HG02763 (cell line): ENCODE measurements around the gene FRK.
"Not testable (repeated sequence)": the region's sequence is repeated elsewhere in the genome, so short reads cannot be mapped to it uniquely, and the experiment has no call there.

Experiments used
- ATAC-seq: cut with Tn5 transposase; IDR thresholded peaks from one replicate; pipeline ENCODE4 v1.9.1; 2021; ENCODE audit warnings: mild to moderate bottlenecking, moderate library complexity; ENCODE audit not compliant: unreplicated experiment

FRK gene

DNA sequence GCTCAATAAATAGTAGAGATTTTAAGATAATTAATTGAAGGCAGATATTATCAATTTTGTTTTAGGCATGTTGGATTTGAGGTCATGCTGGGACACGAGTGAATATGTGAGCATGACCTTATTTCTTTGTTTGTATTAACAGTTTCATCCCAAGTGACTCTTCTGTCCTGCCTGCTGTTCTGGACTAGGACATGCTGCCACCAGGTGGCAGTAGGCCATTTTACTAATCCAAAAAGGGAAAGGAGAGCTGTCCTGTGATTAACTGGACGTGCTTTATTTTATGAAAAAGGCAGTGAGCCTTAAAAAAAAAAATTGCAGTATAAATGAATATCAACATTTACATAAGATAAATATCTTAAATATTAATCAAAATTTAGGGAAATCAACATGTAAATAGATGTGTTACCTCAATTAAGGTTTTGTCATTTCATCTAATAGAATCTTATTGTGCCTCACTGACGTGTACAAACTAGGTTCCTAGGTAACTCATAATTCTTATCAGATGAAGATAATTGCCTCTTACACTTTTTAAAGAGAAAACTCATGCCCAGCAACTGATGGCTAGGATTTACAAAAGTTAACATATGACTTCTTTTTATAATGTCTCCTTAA, 49.8 kb downstream of the FRK start:
- peak; percentile 33 for ATAC-seq

DNA sequence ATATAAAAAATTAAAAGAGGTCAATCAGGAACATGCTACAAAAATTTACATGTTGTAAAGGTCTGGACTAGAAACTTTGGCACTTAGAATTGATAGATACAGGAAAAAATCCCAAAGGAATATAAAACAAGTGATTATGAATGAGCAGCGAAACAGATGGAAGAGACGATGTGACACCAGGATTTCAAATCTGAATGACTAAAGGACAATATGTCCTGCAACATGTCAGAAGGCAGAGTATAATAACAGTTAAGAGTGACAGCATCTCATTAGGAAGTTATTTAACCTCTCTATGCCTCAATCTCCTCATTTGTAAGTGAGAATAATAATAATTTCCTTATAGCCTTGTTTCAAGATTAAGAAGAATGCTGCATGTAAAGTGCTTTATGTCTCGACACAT, 50.3 kb downstream of the FRK start:
- no peak for ATAC-seq

DNA sequence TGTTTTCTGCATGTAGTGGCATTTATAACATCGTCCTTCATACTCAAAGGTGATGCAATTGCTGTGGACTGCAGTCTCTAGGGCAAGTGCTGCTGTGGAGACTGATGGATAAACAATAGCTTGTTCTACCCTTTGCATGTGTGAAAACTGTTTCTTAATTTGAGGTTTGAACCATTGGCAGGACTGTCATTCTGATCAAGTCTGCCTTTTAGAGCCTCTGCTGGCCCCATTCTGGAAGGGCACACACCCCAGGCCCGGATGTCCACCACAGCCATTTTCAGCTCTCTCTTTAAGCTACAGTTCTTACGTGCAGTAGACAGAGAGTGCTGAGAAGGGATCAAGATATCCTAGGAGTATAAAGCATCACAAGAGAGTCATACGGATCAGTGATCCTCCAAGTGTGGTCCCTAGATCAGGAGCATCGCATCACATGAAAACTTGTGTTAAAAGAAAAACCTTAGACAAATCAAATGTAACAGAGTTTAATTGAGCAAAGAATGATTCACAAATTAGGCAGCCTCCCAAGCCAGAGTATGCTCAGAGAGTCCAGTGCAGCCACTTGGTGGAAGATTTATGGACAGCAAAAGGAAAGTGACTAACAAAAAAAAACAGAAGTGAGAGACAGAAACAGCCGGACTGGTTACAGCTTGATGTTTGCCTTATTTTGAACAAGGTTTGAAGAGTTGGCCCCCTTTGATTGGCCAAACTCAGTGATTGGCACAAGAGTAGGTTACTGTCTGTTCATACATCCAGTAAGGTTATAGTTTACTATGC, 52.0 kb downstream of the FRK start:
- peak; percentile 56 for ATAC-seq

DNA sequence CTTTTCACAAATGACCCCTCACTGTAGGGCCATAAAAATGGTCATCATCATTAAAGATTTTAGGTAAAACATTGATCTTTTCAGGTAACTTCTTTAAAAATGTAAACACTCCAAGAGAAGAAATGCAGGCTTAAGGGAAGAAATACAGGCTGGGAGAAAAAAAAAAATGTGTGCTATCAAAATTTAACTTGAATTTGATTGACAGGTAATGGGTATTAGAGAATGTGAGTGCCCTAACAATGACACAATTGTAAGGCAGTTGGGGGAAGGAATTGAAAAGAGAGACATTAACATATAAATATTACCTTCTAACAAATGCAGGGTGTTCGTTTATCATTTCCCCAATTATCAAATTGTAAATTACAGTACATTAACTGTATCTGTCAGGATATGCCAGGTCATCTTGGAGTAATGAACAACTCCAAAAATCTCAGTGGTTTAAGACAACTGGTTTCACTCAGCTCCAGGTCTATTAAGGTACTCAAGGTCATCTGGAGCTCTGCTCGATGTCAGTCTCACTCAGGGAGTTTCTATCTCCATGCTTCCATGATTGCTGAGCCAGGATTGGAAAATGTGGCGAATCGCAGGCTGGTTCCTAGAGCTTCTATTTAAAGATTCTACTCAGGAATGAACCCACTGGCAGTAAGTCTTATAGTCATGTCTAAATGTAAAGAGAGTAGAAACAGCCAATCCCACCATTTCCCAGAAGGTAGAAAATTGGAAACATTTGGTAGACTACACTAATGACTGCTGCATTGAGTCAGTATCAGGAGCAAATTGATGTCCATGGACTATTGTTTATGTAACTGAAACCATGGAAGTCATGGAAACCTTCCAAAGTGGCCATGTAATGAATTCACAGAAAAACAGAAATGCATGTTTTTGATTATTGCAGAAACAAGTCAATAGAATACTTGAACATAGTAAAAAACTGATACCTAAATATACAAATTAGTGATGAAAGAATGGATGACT, 55.6 kb downstream of the FRK start:
- no peak for ATAC-seq

DNA sequence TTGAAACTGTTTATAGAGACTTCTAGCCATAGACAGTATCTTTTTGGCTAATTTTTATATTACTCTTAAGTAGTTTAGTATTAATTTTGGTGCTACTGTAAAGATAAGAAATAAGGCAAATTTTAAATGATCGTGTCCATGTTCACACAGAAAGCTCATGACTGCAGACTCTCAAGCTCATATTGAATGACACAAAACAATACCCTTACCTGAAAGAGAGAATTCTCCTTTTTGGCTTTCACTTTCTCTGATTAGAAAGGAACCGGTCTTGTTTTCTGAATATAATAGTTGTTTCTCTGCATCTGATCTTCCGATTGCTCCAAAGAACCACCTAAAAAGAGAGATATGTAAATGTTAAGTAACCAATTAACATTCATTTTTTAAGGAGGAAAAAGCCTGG, 57.0 kb downstream of the FRK start:
- ATAC-seq: peak; percentile 67

DNA sequence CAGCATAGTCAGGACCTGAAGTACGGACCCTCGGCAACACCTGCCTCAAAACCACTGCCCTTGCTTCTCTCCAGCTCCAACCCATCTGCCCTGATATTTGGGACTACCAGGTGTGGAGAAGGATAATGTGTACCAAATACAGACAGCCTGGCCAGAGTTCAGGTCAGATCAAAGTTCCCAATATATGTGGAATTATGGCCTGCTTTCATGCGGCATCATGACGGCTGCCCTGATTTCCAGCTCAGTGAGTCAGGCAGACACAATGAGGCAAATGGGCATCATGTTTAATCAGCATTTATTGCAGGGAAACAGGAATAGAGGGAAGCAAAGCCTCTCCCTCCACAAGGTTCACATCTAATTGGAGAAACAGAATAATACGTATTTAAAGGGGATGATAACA, 57.9 kb downstream of the FRK start:
- no peak for ATAC-seq

DNA sequence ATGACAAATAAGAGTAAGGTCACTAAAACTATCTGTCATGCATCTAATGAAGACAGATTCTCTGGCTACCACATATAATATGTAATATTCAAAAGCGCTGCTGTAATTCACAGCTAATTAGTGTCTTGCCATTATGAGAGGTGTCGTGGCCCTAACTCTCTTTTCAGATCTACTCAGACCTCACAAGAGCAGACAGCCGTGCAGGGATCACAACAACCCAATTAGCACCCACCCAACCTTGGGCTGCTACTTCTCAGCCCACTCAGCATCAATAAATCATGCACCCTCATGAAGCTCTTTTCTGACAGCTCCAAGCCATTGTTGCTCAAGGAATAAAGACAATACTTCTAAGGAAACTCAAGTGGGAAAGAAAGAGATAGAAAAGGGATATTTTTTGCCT, 61.5 kb downstream of the FRK start:
- ATAC-seq: no peak

DNA sequence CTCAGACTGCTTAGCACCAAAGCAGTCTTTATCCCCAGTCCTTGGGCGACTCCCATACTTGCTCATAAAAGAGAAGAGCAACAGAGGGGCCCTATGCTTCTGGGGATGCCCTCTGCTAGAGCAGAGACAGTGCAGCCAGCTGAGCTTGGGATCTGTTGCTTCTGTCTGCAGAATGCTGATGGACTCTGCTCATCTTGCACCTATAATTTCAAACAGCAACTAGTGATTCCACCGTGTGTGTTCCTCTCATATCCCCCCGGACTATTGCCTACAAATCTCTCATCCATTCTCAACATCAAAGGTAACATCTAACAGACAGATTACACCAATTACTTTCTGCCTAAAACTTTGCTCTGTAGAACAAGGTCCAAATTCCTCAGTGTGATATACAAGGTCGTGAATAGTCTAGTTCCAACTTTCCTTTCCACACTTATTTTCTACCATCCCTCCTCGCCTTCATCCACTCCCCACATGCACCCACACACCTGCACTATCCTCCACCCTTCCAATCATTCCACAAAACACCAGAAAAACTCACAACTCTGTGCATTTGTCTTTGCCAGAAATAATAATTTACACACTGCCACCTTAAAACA, 62.6 kb downstream of the FRK start:
- ATAC-seq: no peak

DNA sequence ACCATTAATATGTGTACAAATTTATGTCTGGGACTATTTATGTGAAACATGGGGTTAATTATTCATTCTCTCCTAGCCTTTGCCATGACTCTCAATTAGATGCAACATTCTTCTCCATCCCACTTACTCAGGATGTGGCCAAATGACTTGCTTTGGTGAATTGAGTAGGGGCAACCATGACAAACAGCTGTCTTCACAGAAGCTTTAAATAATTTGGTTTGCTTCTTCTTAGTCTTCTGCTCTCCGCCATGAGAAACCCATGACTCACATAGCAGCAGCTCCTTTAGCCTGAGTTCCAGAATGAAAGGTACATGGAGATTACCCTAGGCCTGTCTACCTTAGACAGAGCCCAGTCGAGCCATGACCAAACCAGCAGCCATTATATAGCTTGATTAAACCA, 74.7 kb downstream of the FRK start:
- ATAC-seq: no peak

DNA sequence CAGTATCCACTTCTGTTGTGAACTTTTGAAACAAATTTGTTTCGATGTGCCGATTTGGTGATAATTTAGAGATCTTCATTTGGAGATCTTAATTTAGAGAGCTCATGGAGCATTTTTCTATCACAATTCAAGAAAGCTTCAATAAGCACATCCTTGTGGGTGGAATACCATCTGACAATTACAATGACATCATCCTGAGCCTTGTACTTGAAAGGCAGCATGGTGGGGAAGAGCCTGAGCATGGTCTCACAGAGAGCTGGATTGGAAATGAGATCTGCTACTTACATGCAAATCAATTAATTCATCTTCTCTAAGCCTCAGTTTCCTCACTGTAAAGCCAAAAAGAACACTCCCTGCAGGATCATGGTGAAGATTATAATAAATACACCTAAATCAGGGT, 75.9 kb downstream of the FRK start:
- no peak for ATAC-seq

DNA sequence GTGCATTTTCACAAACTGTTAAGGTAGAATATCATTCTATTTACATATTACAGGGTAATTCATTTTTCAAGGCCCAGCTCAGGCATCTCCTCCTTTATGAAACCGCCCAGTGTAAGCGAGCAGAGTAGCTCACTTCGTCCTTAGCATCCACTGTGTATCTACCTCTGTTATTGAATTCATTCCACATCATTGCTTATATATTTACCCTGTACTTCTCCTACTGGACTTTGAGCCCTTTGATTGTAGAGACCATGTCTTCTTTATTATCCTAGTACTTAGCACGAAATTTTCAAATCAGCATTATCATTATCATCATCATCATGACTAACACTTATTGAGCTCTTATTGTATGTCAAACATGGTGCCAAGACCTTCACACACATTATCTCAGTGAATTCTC, 76.7 kb downstream of the FRK start:
- ATAC-seq: no peak

DNA sequence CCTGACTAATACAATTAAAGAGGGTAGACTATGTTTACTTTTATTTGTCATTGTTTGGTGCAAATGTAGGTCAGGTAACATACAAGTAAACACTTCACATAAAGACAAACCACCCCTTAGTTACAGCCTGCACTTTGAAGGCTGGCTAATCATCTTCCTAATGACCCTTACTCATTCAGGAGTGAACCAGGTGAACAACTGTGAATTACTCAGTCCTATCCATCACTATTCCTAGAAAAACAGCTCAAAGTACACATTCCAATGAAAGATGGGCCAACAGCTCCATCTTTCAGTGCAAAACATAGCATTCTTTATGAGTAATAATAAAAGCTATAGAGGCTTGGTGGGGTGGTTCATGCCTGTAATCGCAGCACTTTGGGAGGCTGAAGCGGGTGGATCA, 78.2 kb downstream of the FRK start:
- ATAC-seq: no peak

DNA sequence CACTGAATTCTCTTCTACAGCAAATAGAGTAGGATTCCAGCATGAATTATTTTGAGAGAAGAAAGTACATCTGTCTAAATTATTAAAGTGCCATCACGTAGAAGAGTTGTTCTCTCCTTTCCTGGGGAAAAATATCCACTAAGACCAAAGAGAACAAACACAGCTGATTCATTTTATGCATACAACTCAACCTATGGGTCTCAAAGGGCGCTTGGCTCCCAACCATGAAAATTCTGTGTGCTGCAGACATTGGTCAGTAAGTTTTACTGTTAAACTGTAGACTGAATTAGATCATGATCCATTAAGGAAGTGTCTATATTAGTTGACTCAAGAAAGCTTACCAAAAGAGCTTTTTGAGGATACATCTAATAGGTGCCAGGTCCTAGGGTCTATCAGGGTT, 83.5 kb downstream of the FRK start:
- no peak for ATAC-seq

DNA sequence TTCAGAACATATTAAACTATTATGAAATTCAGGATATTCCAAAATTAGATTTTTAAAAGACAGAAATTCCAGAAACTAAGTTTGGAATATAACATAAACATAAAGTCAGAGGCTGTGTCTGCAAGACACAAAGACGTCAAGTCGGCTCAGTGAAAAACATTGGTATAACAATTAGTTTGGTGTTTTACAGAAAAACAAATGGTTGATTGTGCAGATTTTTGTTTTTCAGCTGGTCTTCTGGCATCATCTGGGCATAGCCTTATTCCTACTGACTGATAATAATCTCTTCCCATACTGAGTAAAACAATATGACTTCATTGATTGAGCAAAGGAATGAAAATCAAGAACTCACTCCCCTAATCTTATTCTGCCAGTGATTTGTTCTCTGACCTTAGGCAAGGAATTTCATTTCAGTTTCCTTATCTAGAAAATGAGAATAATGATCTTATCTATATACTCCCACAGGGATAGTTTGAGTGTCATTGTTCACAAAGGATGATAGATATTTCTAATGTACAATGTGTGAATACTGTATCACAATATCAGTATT, 84.3 kb downstream of the FRK start:
- no peak for ATAC-seq

DNA sequence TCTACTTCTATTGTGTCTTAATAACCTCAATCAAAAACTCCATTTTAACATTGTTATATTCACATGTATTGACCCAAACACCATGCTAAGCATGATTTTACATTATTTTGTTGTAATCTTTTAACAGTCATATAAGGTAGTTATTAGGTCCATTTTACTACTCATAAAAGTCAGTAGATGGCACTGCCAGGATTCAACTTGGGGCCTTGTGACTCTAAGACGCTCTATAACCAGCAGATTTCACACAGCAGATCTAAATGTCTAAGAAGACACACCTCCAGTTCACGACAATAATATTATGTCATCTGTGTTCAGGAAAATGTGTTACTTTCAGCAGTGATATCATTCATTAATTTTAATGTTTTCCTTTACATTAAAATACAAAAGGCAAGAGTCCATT, 88.0 kb downstream of the FRK start:
- no peak for ATAC-seq

DNA sequence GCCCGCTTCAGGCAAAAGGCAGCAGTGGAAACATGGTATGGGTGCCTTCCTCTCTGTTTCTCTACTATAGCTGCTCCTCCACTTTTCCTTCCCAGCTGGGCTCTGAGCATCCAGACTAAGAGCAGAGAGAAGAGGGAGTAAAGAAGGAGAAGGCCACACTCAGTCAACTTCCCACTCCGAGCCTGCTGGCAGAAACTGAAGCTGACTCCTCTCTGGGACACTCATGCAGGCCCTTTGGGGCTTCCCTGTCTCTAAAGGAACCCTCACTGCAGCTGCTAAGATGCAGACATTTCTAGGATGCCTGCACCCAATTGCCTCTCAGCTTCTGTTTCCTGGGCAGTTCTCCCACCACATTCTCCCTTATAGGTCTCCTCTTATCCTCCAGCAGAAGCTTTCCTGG, 88.9 kb downstream of the FRK start:
- ATAC-seq: no peak

DNA sequence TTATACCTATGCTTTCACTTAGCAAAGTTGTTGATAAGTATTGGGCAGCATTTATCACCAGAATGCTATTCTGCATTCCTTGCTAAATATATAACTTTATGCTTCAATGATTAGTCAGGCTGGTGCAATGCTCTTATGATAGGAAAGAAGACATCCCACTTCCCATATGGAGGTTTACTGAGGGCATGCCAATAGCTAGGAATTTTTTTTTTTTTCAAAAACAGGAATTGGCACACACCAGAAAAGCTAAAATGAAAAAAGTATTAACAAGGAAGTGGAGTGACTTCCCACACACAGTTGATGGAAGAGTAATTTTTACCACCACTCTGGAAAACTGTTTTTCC, 90.8 kb downstream of the FRK start:
- no peak for ATAC-seq

DNA sequence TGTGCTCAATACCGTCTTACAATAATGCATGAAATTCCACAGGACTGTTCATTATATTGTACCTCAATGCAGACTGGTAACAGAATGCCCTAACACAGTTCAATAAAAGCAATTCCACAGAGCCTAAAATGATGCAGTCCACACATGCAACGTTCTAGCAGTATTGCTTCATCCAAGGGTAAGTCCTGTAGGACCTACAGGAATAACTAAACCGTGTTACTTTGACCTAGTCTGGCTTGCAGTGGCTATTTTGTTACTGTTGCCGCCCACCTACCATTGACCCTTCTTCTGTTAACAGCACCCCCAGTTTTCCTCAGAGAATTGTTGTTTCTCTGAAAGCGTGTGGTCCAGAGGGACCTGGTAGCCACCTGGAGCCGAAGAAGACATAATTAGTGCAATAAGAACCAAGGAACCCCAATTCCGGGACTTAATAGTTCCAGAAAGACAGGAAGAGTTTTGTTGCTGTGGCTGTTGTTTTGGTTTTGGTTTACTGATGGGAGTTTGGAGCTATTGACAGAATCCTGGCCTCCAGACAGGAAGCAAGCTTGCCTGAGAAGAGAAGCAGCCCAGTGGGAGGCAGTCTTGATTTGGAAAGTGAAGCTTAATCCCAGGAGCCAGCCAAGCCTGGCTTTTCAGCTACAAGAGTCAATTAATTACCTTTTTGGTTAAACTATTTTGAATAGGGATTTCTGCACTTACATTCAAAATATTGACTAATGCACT, 91.3 kb downstream of the FRK start:
- ATAC-seq: no peak

DNA sequence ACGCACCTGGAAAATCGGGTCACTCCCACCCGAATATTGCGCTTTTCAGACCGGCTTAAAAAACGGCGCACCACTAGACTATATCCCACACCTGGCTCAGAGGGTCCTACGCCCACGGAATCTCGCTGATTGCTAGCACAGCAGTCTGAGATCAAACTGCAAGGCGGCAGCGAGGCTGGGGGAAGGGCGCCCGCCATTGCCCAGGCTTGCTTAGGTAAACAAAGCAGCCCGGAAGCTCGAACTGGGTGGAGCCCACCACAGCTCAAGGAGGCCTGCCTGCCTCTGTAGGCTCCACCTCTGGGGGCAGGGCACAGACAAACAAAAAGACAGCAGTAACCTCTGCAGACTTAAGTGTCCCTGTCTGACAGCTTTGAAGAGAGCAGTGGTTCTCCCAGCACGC, 100.4 kb downstream of the FRK start:
- not testable (repeated sequence) for ATAC-seq

DNA sequence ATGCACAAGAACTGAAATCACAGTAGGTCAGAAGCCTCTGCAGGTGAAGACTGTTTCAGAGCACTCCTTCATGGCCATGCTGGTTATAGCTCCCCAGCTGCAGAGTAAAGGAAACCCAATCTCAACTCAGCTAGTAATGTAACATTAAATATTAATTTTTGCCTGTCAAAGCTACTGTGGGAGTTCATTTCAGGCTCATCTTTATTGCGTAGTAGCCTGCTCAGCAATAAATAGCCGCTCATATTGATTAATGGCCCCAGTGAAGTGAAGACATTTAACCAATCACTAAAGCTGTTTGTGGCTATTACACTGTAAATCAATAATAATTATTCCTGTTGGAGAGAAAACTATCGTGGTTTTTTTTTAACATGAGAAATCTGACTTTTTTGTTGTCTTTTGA, 101.7 kb downstream of the FRK start:
- no peak for ATAC-seq

DNA sequence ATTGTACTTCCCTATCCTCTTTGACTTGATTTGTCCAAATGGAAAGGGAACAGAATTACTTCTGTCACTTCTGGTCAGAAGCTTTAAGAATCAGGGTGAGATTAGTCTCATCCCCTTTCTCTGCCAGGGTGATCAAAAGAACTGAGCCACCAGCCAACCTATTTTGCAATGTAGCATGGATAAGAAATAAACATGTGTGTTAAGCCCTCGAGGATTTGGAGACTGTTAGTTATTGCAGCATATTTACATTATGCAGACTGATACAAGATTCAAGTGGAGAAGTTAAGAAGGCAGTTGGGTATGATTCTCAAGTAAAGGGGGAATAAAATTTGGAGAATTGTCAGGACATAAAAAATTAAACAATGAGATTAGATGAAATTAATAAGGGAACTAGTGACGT, 106.0 kb downstream of the FRK start:
- no peak for ATAC-seq
